Measurements from ENCODE around the gene LATS2. TPM values are rescaled to one million over a fixed set of nuclear protein-coding genes. Genes with fewer than 3 reads are reported as not detected.

LATS2 gene
- total RNA-seq, 1 donor from 2014 or later, result 24.6 TPM

GRCh38 chr13:21020176-21020575, 41.2 kb downstream of the LATS2 start:
- DNase-seq (ENCODE audit: low spot score), result no peak

DNA sequence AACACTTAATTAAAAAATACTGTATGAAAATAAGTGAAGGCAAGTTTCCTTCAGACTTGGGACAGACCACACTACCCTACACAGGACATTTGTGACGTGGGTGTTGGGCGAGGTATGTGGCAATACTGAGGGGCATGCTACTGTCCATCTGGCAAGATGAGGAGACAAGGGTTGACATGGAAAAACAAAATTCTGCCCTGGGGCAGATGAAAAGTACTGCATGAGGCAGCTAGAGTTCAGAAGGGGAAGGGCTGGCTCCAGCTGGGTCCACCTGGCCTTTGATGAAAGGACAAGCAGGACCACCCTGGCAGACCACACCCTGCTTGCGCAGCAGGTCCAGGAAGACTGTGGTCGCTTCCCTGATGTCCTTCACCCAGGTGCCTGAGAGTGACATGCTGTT, 43.2 kb downstream of the LATS2 start:
- DNase-seq (ENCODE audit: low spot score), result no peak

GRCh38 chr13:21016487-21016886, 44.9 kb downstream of the LATS2 start:
- no peak for DNase-seq (ENCODE audit: low spot score)

- no peak for DNase-seq (ENCODE audit: low spot score)
These were observed 46.1 kb downstream of the LATS2 start for GRCh38 chr13:21015284-21015683.

DNA sequence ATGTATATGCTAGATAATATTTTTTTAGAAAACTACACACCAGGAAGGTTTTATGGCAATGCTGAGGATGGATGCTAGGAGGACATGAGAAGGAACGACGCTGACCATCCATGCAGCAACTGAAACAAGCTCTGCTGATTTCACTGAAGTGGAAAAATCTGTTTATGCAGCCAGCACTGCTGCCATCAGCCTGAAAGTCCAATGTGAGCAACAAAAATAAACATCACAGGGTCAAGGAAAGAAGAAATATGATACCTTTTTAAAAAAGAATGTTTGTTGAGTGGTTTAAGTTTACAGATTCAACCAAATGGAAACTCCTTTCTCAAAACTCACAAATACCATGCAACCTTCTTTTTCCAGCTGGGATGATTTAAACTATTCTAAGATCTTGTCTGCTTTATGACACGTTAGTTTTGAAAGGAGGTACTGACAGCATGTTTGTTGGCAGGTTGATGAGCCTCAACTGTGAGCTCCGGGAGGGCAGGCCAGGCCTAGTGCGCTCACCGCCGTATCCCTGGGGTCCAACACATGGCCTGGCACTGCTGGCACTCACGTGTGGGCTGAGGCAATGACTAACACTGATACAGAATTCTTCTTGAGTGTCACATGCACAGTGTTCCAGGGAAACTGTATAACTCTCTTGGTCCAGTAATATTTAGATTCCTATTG, 46.8 kb downstream of the LATS2 start:
- DNase-seq (ENCODE audit: low spot score), result no peak

GRCh38 chr13:21014139-21014501, 47.3 kb downstream of the LATS2 start:
- no peak for DNase-seq (ENCODE audit: low spot score)

GRCh38 chr13:21013682-21014038, 47.7 kb downstream of the LATS2 start:
- no peak for DNase-seq (ENCODE audit: low spot score)

DNA sequence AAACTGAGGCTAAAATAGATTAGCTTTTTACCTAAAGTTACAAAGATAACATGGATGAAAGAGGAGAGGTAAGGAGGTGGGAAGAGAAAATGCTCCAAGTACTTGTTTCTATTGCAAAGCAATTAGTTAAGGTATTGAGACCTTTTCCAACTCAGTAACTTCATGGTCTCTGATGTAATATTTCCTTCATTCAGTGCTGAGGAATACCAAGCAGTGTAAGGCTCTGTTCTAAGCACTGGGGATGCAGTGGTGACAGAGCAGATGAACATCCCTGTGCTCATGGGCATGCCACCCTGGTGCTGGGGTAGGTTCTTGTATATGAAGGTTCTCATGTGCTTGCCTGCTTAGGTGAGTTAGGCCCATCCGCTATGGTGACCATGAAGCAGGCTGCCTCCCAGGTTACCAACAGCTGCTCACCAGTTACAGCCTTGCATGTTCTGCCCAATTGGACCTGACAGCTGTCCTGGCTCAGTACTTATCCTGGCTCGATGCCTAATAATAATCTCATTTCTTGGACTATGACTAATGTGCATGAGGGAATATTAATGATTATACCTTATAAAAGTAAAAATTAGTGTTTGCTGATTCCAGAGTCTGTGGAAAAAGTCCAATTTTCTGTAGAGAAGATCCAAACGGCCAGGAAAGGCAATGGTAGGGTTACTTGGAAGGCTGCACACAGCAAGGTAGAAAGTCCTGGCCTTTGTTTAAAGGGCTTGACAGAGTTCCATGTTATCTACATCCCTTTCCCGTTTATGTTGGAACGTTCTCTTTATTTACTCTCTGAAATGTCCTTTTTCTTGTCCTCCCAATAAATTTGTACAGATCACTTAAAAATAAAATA, 48.3 kb downstream of the LATS2 start:
- no peak for DNase-seq (ENCODE audit: low spot score)

- no peak for DNase-seq (ENCODE audit: low spot score)
These were observed 49.2 kb downstream of the LATS2 start for GRCh38 chr13:21012211-21012610.

GRCh38 chr13:21011378-21011777, 50.0 kb downstream of the LATS2 start:
- DNase-seq (ENCODE audit: low spot score), result no peak

DNA sequence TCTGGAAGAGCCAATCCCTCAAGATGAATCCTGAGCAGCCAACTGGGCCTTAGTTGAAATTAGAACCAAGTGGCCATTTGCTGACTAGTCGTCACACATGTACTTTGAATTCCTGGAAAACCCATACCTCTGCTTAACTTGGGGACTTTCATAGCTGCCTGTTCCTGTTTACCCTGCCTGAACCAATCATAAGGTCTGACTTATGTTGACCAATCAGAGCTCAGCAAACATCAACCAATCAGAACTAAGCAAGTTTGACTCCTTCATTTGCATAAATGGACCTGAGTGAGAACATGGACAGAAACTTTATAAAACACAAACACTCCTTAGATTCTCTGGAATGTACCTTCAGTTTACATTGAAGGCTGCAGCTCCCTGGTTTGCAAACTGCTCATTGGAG, 50.8 kb downstream of the LATS2 start:
- no peak for DNase-seq (ENCODE audit: low spot score)

DNA sequence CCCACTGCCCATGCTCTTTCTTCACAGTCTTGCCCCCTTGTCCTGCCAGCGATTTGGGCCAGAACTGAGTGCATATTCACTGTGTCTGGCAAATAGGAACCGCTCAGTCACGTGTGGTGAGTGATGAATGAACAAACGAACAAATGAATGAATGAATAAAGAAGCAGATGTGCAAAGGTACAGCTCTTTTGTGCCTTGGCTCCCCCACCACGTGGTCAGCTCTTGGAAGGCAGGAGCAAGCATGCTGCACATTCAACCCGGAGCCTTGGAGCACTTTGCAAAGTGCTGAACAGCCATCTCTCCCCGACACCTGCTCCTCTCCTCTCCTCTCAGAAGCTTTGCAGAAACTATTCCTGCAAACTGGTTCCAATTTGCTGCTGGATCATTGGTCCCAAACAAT, 52.4 kb downstream of the LATS2 start:
- DNase-seq (ENCODE audit: low spot score), result no peak

- DNase-seq (ENCODE audit: low spot score), result no peak
These were observed 53.4 kb downstream of the LATS2 start for GRCh38 chr13:21008026-21008425.

DNA sequence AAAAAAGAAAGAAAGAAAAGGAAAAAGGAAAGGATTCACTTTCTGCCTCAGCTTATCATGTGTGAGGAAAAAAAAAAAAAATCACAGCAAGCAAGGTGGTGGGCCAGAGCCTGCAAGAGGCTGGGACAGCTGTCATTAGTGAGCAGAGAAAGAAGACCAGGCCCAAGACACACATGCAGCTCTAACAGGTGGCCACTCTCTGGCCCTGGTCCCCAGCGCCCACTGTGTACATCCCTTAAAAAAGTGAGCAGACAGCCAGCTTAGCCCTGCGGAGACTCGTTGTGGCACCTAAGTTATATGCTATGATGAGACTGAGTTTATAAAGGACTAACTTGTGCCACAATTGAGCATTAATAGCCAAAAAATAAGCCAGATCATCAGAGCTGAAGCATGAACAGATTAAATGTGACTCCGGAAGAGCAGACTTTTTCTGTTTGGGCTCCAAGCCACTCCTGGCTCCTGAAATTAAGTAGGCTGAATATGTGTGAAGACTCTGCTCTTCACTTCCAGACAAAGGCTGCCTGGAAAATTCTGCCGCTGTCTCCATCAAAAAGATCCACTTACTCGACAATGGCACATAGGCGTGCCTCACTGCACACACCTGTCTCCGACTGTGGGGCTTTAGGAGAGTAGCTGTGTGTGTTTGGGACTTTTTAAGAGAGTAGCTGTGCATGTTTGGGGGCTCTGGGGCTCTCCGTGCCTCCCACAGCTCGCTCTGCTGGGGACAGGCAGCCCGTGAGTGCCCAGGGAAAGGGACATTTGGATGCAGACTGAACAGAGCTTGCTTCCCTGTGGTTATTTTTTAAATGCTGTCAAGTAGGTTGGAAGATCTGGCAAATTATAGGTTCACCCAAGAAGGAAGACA, 55.0 kb downstream of the LATS2 start:
- DNase-seq (ENCODE audit: low spot score), result no peak

GRCh38 chr13:21005193-21005592, 56.2 kb downstream of the LATS2 start:
- no peak for DNase-seq (ENCODE audit: low spot score)

GRCh38 chr13:21001471-21001870, 59.9 kb downstream of the LATS2 start:
- DNase-seq (ENCODE audit: low spot score), result no peak

GRCh38 chr13:21000647-21001046, 60.7 kb downstream of the LATS2 start:
- no peak for DNase-seq (ENCODE audit: low spot score)

- no peak for DNase-seq (ENCODE audit: low spot score)
These were observed 62.6 kb downstream of the LATS2 start for GRCh38 chr13:20998649-20999415.

DNA sequence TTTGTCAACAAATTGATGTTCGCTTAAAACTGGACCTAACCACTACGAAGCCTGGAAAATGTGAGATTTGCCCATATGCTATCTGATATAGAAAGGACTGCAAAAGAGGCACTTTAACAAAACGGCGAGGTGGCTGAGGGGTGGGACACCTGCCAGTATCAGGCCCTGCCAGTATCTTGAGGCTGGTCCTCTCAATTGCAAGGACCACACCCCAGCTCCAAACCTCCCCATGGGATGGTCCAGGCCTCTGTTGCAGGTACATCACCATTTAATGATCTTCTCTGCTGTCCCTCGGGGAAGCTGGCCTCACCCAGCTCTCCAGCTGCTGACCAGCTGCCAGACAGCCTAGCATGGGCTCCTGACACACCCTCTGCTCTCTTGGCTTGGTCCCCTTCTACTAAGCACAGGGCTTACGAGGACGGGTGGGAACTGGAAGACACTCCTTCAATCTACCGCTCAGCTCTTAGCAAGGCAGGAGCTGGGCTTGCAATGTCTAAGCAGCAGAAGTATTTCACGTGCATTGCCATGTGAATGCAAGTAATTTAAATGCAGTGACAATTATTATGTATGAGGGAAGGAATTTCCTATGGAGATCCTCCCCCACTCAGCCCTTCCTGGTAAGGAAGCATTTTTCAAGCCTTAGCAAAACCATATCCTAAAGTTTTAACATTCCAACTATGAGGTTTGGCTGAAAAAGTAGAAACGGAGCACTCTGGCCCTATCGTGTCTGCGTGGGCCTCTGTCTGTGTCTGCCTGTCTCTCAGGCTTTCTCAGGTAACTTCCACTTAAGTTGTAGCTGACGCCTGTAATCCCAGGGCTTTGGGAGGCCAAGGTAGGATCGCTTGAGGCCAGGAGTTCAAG, 63.9 kb downstream of the LATS2 start:
- DNase-seq (ENCODE audit: low spot score), result peak; percentile 95

- DNase-seq (ENCODE audit: low spot score), result peak; percentile 66
These were observed 66.0 kb downstream of the LATS2 start for GRCh38 chr13:20995245-20995838.
